Hematopoietic multipotent progenitor cell (in vitro differentiated cells): ENCODE data around the gene RRM1. TPM values are rescaled to one million over a fixed set of nuclear protein-coding genes. Genes with fewer than 3 reads are reported as not detected.

Source experiments
- DNase-seq, 3 donors: peaks; one replicate each; pipeline ENCODE4 v3.0.0-alpha.2; 2011 to 2015; ENCODE audit warnings: low read depth in 2 of 3, low spot score in 2 of 3
- total RNA-seq: library from RNA; depleted of rRNA; stranded (reverse); fragments of >200 nt; gene quantifications from one replicate; pipeline ENCODE4 v1.2.3, GENCODE V29; 2012

The RRM1 gene
- total RNA-seq, 1 donor = 35.3 TPM

DNA sequence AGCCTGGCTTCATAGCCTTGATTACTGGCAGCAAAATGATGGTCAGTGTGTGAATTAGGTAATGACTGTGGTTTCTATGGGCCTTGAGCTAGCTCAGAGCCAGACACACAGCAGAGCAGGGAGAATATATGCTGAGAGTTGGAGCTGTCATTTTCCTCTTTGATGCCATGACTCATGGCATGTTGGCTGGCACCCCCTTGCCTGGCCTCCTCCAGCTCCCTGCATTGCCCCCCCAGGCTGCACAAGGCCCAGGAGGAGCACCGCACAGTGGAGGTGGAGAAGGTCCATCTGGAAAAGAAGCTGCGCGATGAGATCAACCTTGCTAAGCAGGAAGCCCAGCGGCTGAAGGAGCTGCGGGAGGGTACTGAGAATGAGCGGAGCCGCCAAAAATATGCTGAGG lies 20.3 kb upstream of the RRM1 start:
- no peak for DNase-seq

DNA sequence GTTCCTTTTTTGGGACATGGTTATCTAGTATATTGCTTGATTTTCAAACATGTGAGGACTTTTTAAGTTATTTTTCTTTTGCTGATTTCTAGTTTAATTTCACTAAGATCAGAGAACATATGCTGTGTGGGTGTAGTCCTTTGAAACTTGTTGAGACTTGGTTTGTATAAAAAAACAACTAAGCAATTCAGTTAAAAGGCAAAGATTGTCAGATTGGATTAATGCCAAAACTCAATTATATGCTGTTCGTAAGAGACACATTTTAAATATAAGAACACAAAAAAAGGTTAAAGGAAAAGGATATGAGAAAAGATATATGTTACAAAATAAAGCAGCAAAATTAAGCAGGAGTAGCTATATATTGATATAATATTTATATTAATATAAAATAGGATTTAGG lies 17.8 kb upstream of the RRM1 start:
- no peak for DNase-seq

DNA sequence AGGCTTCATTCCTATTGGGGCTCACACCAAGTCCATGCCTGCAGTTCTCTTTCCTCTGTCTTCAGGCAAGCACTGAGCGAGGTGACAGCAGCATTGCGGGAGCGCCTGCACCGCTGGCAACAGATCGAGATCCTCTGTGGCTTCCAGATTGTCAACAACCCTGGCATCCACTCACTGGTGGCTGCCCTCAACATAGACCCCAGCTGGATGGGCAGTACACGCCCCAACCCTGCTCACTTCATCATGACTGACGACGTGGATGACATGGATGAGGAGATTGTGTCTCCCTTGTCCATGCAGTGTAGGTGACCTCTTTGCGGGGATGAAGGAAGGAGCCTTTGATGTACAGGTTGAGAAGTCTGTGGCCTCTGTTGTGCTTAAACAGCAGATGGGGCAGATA lies 11.4 kb upstream of the RRM1 start:
- DNase-seq = no peak

DNA sequence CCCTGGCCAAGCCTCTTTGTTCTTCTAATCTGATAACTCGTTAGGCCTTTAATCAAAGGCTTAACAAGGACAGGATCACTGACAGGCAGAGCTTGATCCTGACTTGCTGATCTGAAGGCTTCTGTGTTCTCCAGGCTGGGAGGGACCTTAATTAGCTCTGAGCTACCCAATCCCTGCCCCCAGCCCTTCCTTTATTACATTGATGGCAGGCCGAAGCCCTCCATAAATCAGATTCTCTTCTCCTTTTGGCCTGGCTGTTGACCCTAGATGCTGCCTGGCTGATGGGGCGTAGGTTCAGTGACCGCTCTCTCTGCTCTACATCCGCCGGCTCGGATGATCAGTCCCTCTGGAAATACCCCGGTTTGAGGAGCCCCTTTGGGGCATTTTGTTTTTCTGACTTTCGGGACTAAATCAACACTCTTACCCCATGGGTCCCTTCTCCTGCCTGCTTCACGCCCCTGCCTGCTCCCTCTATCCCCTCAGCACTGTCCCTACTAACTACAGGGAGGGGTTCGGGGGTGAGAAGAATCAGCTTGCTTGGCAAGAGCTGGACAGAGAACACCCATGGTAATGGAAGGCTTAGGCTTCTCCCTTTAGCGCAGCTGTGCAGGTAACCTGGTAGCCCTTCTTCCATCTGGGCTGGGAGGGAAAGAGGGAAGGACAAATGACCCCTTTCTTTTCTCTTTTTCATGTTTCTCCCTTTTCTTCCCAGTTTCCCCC lies 10.0 kb upstream of the RRM1 start:
- DNase-seq = no peak

DNA sequence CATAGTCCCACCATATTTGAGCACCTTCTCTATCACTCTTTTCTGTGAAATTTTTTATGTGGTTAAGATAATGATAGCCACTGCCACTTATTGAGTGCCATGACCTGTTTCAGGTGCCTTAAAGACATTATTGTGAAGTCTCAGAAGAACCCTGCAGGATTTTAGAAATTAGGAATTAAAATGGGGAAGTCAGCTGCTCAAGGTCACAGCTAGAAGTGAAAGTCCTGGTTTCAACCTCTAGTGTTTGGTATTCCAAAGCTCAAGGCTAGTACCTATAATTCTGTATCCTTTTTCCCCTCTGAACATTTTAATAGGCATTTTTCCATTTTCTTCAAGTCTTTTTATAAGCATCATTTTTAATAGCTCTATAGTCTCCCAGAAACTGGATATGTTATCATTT lies 9.0 kb upstream of the RRM1 start:
- DNase-seq = no peak

DNA sequence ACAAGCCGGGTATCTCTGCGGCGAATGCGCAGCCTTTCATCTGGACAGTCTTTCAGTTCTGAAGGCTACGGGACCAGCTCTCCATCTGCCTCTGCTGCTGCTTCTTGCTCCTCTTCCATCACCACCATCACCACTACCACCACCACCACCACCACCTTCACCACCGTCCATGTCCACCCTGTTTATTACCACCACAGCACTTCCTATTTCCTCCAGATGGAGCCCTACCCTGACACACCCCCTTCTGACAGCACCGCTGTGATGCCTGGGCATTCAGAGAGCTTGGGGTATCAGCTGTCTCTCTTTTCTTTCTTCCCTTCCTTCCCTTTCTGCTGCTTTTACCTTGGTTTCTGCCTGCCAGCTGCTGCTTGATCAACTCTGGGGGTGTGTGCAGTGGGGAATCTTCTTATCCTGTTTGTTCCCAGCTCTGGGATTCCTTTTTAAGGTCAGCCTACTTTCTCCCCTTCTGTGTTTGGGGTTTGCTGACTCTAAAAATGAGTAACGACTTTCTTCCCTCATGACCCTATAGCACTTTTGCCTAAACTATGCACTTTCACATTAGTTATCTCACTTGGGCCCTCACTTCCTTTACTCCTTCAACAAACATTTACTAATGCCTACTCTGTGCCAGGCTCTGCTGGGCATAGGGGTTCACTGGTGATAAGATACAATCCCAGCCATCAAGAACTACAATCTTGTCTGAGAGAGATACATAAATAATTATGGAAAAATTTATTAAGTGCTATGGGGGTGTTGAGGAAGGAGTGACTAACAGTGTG lies 7.8 kb upstream of the RRM1 start:
- DNase-seq = peak in 1 of 3 donors; percentile 33

DNA sequence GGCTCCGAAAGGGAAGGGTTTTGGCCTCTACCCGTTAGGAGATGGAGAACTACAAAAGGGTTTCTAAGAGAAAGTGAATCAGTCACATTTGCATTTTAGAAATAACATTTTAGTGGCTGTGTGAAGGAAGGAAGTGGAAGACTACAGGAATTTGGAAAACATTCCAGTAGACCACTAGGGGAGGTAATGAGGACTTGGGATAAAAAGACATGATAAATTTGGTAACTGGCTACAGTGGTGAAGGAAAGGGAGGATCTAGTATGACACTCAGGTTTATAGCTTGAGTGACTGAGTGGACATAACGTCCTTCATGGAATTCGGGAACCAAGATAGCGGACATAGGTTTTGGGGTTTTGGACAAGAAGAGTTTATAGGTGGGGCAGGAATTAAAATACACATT lies 7.0 kb upstream of the RRM1 start:
- no peak for DNase-seq

DNA sequence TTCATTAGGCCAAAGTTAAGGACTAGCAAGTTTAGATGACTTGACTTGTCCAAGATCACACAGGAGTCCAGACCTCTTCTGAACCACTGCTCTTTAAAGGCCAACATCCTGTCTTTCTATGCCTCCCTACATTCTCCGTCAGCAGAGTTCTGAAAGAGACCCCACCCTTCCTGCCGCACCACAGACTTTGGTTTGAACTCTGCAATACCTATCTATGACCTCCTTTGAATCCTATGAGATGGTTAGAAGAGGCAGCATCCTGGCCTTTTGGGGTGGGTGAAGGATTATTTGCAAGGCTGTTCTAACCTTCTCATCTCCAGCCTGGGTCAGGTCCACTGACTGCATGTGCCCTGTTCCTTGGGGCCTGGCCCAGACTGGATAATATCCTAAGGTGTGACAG lies 4.3 kb upstream of the RRM1 start:
- DNase-seq = peak in 1 of 3 donors; percentile 22

DNA sequence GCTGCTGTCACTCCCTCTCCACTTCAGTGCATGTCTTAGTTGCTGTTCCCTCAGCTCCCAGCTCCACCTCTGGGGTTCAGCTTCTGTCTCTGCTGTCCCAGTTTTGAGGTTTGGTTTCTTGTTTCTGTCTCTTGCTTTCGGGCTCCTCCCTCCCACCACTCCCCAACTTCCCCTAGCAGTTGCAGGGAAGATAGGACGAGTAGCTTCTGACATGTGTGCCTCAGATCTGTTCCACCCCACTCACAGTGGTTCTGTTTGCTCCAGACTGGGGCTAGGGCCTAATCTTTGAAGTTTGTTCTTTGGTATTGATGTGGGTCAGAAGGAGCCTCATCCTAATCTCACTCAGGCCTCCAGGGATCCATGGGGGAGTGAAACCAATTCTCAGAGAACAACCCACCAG lies 2.6 kb upstream of the RRM1 start:
- DNase-seq = peak in 1 of 3 donors; percentile 19

DNA sequence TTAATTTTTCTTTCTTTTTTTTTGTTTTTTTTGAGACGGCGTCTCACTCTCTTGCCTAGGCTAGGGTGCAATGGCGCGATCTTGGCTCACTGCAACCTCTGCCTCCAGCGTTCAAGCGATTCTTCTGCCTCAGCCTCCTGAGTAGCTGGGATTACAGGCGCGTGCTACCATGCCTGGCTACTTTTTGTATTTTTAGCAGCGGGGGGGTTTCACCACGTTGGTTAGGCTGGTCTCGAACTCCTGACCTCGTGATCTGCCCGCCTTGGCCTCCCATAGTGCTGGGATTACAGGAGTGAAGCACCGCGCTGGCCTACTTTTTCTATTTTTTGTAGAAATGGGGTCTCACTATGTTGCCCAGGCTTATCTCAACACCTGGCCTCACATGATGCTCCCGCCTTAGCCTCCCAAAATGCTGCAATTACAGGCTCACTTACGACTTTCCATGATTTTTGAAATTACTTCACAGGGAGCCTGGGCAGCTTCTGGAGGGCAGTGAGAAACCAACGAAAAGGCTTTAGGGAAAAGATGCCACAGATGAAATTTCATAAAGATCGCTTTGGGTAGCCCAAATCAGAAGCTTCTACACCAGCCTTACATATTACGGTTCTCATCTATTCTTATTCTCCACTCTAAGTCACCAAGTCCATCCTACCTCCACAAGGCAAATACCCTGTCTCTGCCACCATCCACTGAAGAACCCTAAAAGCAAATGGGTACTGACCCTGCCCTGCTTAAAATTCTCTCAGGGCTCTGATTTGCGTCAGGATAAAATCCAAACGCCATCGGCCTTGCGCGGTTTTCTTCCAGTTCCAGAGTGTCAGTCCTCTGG lies 866 bp upstream of the RRM1 start:
- peak in 1 of 3 donors; percentile 9 for DNase-seq

DNA sequence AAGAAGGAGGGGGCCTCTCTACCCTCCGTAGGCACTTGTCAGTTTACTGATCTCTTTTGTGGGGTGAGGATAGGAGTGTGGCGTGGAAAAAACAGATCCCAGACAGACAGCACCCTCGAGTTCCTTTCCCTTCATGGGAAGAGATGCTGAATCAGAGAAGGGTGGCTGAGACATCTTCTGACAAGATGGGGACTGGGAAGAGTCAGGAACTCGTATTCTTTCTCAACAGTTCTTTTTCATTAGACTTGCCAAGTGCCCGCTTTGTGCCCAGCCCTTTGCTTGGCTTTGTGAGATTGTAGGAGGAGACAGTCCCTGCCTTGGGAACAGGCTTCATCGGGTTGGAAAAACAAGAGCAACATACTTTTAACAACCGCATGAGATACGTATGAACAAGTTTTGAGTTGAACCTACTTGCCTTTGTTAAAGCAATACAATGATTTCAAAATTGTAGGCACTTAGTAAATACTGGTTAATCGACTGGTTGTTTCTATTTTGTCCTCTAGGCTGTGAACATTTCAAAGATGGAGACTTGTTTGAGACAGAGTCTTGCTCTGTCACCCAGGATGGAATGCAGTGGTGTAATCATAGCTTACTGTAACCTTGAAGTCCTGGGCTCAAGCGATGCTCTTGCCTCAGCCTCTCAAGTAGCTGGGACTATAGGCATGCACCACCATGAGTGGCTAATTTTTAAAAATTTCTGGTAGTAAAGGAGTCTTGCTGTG lies 1.1 kb downstream of the RRM1 start:
- DNase-seq = no peak

DNA sequence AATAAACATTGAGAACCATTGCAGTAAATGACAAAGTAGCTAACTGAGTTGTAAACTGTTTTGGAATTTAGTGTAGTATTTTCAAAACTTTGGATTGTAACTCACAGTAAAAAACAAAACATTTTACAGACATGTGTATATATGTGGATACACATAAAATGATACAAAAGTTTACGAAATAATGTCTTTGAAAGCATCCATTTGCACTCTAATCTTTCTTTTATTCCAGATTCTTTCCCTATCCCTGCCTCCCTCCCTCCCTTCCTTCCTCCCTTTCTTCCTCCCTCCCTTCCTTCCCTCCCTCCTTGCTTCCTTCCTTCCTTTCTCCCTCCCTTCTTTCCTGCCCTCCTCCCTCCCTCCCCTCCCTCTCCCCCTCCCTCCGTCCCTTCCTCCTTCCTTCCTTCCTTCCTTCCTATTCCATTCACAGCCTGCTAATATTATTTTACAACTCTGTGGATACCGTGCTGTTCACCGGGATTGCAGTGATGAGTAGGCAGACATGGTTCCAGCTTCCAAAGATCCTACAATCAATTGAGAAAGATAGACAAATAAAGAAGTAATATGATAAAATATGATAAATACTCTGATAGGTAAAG lies 3.5 kb downstream of the RRM1 start:
- DNase-seq = no peak

DNA sequence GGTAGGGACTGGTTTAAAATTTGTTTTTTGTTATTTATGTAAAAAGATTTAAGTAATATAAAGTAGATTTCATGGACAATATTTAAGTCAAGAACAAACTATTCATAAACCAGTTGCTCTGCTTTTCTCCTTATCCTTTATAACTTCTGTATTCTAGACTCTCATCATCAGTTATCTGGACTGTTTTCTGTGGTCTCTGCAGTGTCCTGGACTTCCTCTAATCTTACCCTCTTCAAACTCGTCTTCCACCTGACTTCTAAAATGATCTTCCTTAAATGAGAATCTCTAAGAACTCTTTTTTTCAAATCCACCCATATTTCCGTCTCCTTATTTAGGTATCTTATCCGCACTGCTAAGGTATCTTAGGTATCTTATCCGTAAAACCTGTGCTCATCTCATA lies 8.1 kb downstream of the RRM1 start:
- peak in 1 of 3 donors; percentile 22 for DNase-seq

DNA sequence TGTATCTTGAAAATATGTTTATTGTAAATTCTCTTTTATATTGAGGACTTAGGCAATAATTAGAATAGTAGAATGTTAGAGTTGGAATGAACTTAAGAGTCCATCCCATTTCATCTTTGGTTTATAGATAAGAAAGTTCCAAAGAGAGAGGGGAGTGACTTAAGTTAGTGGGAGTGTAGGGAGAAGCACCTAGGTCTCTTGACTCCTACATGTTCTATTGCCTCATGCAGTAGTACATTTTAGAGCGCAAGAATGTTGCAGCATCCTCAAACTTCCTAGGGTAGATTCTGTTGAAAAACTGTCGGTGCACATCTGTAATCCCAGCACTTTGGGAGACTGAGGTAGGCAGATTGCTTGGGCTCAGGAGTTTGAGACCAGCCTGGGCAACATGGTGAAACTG lies 8.7 kb downstream of the RRM1 start:
- no peak for DNase-seq

DNA sequence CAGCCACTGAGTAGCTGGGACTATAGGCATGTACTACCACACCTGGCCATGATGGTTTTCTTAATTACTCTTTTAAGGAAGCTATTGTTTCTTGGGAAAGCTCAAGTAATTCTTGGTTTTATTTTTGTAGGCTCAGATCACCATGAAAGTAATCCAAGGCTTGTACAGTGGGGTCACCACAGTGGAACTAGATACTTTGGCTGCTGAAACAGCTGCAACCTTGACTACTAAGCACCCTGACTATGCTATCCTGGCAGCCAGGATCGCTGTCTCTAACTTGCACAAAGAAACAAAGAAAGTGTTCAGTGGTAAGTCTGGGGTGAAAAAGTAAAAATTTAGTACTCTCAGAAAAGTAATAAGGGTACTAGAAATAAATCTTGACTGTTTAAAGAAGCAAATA lies 11.3 kb downstream of the RRM1 start:
- DNase-seq = no peak

DNA sequence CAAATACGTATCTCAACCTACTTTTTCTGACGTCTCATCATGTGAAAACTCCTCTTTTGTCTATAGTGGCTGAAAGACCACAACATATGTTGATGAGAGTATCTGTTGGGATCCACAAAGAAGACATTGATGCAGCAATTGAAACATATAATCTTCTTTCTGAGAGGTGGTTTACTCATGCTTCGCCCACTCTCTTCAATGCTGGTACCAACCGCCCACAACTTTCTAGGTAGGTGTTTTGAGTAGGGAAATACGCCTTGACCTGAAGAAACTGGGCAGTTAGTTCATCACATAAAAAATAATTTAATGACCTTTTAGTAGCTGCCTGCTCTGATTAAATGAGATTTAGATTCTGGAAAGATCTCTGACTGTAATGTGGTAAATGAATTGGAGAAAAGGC lies 17.2 kb downstream of the RRM1 start:
- DNase-seq = no peak

DNA sequence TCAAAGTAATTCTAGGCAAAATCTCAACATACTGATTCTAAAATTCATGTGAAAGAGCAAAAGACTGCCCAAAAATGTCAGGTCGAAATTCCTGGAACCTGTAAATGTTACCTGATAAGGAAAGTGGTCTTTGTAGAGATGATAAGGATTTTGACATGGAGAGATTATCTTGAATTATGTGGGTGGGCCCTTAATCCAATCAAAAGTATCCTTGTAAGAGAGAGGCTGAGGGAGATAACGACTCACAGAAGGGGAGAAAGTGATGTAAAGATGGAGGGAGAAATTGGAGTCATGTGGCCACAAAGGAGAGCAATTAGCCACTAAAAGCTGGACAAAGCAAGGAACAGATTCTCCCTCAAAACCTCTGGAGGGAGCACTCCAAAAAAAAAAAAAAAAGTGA lies 20.5 kb downstream of the RRM1 start:
- DNase-seq = no peak

DNA sequence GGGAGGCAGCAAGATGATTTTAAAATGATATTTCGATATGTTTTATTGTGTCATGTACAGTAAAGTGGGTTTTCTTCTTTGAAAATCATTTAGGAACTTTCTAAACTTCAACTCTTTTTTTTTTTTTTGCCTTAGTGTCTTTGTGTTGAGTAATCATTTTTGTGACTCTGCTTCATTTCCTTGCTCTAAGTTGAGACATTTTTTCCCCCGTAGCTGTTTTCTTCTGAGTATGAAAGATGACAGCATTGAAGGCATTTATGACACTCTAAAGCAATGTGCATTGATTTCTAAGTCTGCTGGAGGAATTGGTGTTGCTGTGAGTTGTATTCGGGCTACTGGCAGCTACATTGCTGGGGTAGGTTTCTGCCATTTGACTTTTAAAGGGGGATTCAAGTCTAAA lies 23.5 kb downstream of the RRM1 start:
- no peak for DNase-seq

DNA sequence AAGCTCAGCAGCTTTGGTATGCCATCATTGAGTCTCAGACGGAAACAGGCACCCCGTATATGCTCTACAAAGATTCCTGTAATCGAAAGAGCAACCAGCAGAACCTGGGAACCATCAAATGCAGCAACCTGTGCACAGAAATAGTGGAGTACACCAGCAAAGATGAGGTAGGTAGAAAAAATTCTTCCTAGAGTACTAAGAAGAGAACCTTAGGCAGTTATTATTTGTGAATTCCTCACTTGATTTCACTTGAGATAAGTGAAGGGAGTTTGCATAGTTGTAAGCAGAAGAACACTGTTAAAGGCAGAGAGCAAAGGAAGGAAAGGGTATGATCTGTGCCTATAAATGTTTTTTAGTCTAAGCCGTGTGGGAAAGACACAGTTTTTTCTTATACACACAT lies 28.6 kb downstream of the RRM1 start:
- DNase-seq = no peak

DNA sequence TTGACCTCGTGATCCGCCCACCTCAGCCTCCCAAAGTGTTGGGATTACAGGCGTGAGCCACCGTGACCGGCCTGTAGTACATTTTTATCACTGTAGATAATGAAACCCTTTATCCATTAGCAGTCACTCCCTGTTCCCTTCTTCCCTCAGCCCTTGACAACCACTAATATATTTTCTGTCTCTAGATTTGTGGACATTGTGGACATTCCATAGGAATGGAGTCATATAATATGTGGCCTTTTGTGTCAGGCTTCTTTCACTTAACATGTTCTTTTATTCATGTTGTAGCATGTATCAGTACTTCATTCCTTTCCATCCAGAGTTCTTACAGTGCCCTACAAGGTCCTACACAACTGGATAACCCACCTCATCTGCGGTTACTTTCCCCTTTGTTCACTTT lies 30.5 kb downstream of the RRM1 start:
- no peak for DNase-seq

DNA sequence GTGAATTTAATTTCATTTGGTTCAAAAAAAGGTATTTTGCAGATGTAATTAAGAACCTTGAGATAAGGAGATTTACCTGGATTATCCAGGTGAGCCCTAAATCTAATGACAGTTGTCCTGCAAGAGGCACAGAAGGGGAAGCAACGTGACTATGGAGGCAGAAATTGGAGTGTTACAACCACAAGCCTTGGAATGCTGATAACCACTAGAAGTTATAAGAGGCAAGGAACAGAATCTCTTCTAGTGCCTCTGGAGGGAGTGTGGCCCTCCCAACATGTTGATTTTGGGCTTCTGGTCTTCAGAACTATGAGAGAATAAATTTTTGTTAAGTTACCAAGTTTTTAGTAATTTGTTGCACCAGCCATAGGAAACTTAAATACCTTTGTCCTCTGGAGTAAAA lies 32.8 kb downstream of the RRM1 start:
- DNase-seq = no peak
